ENCODE data around the gene ZNF283.

ZNF283 gene

DNA sequence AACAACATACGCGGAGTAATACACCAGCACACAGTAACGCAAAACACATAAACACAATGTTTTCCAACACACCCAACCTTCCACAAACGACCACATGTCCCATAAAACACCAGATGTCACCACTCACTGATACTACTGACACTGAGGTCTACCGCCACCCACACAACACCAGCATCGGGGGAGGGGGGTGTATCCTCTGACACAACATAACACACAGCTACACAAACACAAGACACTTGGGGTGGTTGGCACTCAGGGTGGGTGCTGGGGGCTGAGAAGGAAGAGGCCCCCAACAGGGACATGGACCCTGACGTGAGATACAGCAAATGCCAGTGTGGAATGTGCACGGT is 44.8 kb upstream of the ZNF283 start:
- no peak for DNase-seq (ENCODE audit: low spot score)
- TF ChIP-seq, protein P1, sequence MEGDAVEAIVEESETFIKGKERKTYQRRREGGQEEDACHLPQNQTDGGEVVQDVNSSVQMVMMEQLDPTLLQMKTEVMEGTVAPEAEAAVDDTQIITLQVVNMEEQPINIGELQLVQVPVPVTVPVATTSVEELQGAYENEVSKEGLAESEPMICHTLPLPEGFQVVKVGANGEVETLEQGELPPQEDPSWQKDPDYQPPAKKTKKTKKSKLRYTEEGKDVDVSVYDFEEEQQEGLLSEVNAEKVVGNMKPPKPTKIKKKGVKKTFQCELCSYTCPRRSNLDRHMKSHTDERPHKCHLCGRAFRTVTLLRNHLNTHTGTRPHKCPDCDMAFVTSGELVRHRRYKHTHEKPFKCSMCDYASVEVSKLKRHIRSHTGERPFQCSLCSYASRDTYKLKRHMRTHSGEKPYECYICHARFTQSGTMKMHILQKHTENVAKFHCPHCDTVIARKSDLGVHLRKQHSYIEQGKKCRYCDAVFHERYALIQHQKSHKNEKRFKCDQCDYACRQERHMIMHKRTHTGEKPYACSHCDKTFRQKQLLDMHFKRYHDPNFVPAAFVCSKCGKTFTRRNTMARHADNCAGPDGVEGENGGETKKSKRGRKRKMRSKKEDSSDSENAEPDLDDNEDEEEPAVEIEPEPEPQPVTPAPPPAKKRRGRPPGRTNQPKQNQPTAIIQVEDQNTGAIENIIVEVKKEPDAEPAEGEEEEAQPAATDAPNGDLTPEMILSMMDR (IDR thresholded peaks at IDR 0.05; ENCODE audit: extremely low read depth, missing control alignments) = no peak

DNA sequence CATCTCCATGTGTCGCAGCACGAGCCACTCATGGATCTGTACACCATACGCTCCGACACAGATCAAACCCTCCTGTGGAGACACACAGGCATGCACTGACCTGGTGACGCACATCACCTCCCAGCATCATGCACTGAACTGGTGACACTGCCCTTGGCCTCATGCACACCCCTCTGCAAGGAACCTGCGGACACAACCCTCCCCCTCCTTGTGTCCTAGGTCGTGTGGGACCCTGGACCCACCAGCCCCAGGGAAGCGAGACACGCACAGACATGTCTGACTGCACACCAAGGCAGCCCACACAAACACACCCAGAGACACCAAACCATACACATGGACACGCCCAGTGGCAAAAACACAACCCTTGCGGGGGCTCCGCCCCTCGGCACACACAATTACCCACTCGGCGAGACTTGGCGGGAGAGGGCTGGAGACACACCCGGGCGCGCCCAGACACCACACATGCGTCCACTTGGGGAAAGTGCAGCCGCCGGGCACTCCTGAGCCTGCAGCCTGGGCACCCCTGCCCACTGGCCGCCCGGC is 44.4 kb upstream of the ZNF283 start:
- TF ChIP-seq, protein P1 (IDR thresholded peaks at IDR 0.05; ENCODE audit: extremely low read depth, missing control alignments) = no peak
- DNase-seq (ENCODE audit: low spot score) = no peak

DNA sequence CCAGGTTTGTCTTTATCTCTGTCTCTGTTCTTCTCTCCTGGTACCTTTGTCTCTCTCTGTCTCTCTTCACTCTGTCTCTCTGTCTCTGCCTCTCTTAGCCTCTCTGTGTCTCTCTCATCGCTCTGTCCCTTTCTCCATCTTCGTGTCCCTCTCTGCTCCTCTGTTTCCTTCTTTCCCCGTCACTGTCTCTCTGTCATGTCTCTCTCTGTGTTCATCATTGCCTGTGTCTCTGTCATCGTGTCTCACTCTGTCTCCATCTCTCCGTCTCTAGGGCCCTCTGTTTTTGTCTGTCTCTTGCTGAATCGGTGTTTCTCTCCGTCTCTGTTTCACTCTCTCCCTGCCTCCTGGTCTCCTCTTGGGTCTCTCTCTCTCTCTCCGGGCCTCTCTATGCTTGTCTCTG is 43.5 kb upstream of the ZNF283 start:
- no peak for DNase-seq (ENCODE audit: low spot score)
- TF ChIP-seq, protein P1 (IDR thresholded peaks at IDR 0.05; ENCODE audit: extremely low read depth, missing control alignments) = no peak

DNA sequence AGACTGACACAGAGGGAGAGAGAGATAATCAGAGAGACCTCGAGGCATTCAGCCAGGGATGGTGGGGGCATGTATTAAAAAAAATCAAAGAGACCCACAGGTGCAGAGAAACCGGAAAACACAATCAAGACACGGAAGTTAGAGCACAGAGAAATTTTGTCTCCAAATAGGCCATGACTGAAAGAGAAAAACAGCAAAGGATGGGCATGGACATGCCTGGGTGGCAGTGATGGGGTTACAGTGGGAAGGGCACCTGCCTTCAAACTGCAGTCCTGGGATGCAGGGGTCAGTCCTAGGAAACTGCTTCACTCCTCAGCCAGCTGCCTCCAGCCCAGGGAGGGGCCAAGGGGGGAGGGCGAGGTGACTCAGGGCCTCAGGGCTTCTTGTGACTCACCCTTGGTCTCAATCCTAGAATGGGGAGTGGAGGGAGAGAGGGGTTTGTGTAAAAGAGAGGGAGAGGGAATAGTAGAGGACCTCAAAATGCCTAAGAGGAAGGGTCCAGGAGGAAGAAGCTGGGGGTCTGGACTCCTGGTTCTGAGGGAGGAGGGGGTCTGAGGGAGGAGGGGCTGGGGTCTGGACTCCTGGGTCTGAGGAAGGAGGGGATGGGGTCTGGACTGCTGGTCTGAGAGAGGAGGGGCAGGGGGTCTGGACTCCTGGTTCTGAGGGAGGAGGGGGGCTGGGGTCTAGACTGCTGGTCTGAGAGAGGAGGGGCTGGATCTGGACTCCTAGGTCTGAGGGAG is 42.7 kb upstream of the ZNF283 start:
- TF ChIP-seq, protein P1 (IDR thresholded peaks at IDR 0.05; ENCODE audit: extremely low read depth, missing control alignments) = no peak
- DNase-seq (ENCODE audit: low spot score) = peak; percentile 45

DNA sequence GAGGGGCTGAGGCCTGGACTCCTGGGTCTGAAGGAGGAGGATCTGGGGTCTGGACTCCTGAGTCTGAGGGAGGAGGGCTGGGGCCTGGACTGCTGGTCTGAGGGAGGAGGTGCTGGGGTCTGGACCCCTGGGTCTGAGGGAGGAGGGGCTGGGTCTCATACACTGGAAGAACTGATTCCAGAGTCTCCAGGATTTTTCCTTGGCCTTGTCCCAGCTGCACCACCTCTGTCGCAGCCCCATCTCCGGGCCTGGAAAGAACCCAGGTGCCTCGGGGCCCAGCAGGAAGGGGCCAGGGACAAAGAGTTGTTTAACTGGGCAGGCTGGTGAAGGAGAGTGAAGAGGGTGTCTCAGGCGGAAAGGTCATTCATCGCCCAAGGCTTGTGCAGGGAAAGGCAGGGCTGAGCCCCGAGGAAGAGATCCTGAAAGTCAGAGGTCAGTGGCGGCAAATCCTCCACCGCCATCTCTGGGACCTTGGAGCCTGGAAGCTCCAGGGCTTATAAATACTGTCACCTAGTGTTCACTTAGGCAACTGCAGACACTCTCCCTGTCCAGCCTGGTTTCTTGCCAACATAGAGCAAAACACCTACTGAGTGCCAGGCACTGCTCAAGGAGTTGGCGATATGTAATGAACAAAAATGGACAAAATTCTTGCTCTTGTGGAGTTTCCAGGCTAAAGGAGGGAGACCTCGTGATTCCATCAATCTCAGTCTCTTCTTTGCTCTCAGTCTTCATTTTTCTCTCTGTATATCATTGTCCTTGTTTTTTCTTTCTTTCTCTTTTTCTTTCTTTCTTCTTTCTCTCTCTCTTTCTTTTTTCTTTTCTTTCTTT is 41.9 kb upstream of the ZNF283 start:
- TF ChIP-seq, protein P1 (IDR thresholded peaks at IDR 0.05; ENCODE audit: extremely low read depth, missing control alignments) = peak; percentile 98
- peak; percentile 77 for DNase-seq (ENCODE audit: low spot score)

DNA sequence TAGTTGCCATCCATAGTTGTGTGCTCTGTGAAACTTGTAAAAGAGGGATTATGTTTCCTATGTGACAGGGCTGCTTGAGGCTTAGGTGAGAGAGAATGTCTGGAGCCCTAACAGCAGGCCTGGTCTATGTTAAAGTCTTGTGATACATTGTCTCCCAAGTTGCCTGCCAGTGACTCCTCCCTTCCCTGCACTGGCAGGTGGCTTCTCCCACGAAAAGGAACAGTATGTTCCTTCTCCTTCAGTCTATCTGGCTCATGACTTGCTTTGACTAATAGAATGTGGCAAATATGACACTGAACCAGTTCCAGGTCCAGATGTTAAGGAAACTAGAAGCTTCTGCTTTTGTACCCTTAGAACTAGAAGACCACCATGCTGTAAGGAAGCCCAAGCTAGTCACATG is 40.5 kb upstream of the ZNF283 start:
- no peak for DNase-seq (ENCODE audit: low spot score)

More for the DNA sequence above, 40.5 kb upstream of the ZNF283 start:
- TF ChIP-seq, protein P1 (IDR thresholded peaks at IDR 0.05; ENCODE audit: extremely low read depth, missing control alignments) = no peak
